ENCODE measurements around the gene SEMA3C.
"Not testable (repeated sequence)": the region's sequence is repeated elsewhere in the genome, so short reads cannot be mapped to it uniquely, and the experiment has no call there.

Gene SEMA3C

DNA sequence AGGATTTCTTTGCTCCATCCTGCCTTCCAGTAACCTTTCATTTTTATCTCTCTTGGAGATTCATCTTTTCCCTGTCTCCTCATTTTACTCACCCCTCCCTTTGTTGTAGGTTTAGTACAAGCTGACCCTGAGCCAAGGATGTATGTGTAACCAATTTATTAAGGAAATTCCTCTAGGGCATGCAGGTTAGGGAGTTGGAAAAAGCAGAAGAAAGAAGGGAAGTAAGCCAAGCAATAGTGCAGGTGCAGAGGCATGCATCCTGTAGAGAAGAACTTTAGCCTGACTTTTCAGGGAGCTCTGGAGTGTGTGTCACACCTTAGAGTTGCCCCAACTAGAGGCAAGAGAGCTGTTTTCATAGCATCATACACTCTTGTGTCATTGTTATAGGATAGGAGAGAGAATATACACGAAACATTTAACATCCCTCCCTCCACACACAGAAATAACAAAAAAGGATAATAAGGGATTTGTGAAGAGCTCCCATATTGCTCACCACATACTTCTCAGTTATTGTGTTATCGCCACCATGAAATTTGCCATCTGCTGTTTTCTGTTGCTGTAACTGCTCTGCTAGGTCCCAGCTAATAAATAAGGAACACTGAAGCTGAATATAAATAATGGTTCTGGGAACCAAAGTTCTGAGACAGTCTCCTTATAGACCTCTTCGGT, 21.8 kb upstream of the SEMA3C start:
- Mint-ChIP-seq H3K36me3 (ENCODE audit: low read depth) (no peaks in the 10 kb centered on the region), H3K27me3 (no peaks in the 10 kb centered on the region)

GRCh38 chr7:80937336-80937735, 18.5 kb upstream of the SEMA3C start:
- no peak overlapping the region for H3K4me3 Mint-ChIP-seq
- H3K9me3 Mint-ChIP-seq = no peaks in the 10 kb centered on the region
- no peak overlapping the region for H3K27ac Mint-ChIP-seq
- no peaks in the 10 kb centered on the region for H3K36me3 Mint-ChIP-seq (ENCODE audit: low read depth)
- H3K4me1 Mint-ChIP-seq (ENCODE audit: low read depth) = no peaks in the 10 kb centered on the region
- no peaks in the 10 kb centered on the region for H3K27me3 Mint-ChIP-seq

More for the DNA sequence above, 21.8 kb upstream of the SEMA3C start:
- Mint-ChIP-seq H3K4me3 (no peak overlapping the region), H3K27ac (no peak overlapping the region), H3K9me3 (no peaks in the 10 kb centered on the region), H3K4me1 (ENCODE audit: low read depth) (no peaks in the 10 kb centered on the region)

DNA sequence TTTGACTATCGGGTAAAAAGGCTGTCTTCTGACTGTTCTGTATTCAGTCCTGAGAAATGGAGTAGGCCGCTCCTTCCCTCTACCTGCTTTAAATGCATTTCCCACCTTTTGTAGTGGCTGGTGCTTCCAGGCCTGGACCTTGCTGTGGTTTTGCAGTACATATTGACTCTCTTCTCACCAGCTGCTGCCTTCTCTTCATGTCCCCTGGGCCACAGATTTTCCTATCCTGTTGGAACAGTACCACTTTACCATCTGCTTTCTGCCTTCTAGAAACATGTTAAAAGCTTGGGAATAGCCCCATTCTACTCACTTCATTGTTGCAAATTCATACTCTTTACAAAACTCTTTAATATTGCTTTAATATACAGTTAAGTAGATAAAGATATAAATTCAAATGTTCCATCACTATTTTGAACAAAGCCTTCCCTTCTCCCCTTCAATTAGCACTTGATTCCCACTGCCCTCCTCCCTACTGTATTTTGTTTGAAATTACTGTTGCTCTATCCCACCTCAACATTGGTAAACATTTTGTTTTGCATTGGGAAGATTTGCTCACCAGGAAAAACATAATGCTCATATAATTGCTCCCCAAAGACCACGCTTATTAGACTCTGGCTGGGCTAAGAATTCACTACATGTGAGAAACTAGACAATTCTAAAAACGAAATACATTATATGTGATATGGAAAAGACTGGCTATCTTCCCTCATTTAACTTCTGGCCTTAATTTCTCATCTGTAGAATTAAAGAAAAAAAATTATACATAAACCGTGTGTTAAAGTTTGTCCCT, 17.3 kb upstream of the SEMA3C start:
- Mint-ChIP-seq H3K4me1 (ENCODE audit: low read depth) (no peaks in the 10 kb centered on the region), H3K27me3 (no peaks in the 10 kb centered on the region), H3K9me3 (no peaks in the 10 kb centered on the region), H3K4me3 (no peak overlapping the region), H3K27ac (no peak overlapping the region), H3K36me3 (ENCODE audit: low read depth) (no peaks in the 10 kb centered on the region)

DNA sequence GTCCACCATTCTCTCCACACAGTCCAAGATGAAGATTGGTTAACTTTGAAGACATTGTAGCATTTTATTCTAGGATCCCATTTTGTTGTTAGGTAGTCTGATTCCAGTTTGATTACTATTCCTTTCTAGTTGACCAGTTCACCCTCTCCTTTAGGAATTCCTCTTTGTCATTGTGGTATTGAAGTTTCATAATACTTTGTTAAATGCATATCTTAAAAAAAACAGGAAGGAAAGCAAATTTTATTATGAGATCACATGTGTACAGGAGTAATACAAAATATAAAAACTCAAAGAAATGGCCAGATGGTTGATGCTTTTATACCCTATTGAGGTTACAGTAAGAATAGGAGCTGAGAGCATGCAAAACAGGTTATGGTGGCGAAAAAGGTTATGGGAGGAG, 15.5 kb upstream of the SEMA3C start:
- no peaks in the 10 kb centered on the region for H3K36me3 Mint-ChIP-seq (ENCODE audit: low read depth)
- H3K9me3 Mint-ChIP-seq = peaks cover 4% of the 10 kb centered on the region
- no peak overlapping the region for H3K4me3 Mint-ChIP-seq
- no peaks in the 10 kb centered on the region for H3K27me3 Mint-ChIP-seq
- H3K27ac Mint-ChIP-seq = no peak overlapping the region
- H3K4me1 Mint-ChIP-seq (ENCODE audit: low read depth) = no peaks in the 10 kb centered on the region

- H3K27ac Mint-ChIP-seq = no peak overlapping the region
- H3K9me3 Mint-ChIP-seq = peaks cover 4% of the 10 kb centered on the region
- no peaks in the 10 kb centered on the region for H3K4me1 Mint-ChIP-seq (ENCODE audit: low read depth)
- no peak overlapping the region for H3K4me3 Mint-ChIP-seq
- no peaks in the 10 kb centered on the region for H3K36me3 Mint-ChIP-seq (ENCODE audit: low read depth)
- no peaks in the 10 kb centered on the region for H3K27me3 Mint-ChIP-seq
These were observed 13.7 kb upstream of the SEMA3C start for GRCh38 chr7:80932536-80932935.

- Mint-ChIP-seq H3K36me3 (ENCODE audit: low read depth) (no peaks in the 10 kb centered on the region), H3K27ac (no peak overlapping the region), H3K9me3 (peaks cover 4% of the 10 kb centered on the region), H3K4me1 (ENCODE audit: low read depth) (no peaks in the 10 kb centered on the region), H3K27me3 (peaks cover 4% of the 10 kb centered on the region), H3K4me3 (no peak overlapping the region)
These were observed 10.8 kb upstream of the SEMA3C start for GRCh38 chr7:80929619-80930018.

GRCh38 chr7:80926955-80927354, 8.1 kb upstream of the SEMA3C start:
- not testable (repeated sequence) for H3K9me3 Mint-ChIP-seq; H3K27ac Mint-ChIP-seq; H3K4me3 Mint-ChIP-seq; H3K36me3 Mint-ChIP-seq (ENCODE audit: low read depth); H3K4me1 Mint-ChIP-seq (ENCODE audit: low read depth)
- H3K27me3 Mint-ChIP-seq = peaks cover 10% of the 10 kb centered on the region

- Mint-ChIP-seq H3K4me3 (no peak overlapping the region), H3K27me3 (peaks cover 34% of the 10 kb centered on the region), H3K4me1 (ENCODE audit: low read depth) (no peaks in the 10 kb centered on the region), H3K9me3 (no peaks in the 10 kb centered on the region), H3K36me3 (ENCODE audit: low read depth) (no peaks in the 10 kb centered on the region), H3K27ac (no peak overlapping the region)
These were observed 5.2 kb upstream of the SEMA3C start for GRCh38 chr7:80924090-80924489.

- Mint-ChIP-seq H3K4me3 (no peak overlapping the region), H3K27ac (no peak overlapping the region), H3K4me1 (ENCODE audit: low read depth) (peaks cover 5% of the 10 kb centered on the region), H3K27me3 (peaks cover 40% of the 10 kb centered on the region), H3K9me3 (no peaks in the 10 kb centered on the region), H3K36me3 (ENCODE audit: low read depth) (no peaks in the 10 kb centered on the region)
These were observed 4.4 kb upstream of the SEMA3C start for GRCh38 chr7:80923211-80923612.

GRCh38 chr7:80922253-80923049, 3.6 kb upstream of the SEMA3C start:
- H3K36me3 Mint-ChIP-seq (ENCODE audit: low read depth) = no peaks in the 10 kb centered on the region
- H3K27ac Mint-ChIP-seq = no peak overlapping the region
- peaks cover 6% of the 10 kb centered on the region for H3K4me1 Mint-ChIP-seq (ENCODE audit: low read depth)
- no peak overlapping the region for H3K4me3 Mint-ChIP-seq
- H3K27me3 Mint-ChIP-seq = peaks cover 47% of the 10 kb centered on the region
- no peaks in the 10 kb centered on the region for H3K9me3 Mint-ChIP-seq

GRCh38 chr7:80921130-80921529, 2.3 kb upstream of the SEMA3C start:
- peaks cover 57% of the 10 kb centered on the region for H3K27me3 Mint-ChIP-seq
- H3K27ac Mint-ChIP-seq = no peak overlapping the region
- H3K9me3 Mint-ChIP-seq = no peaks in the 10 kb centered on the region
- no peaks in the 10 kb centered on the region for H3K36me3 Mint-ChIP-seq (ENCODE audit: low read depth)
- H3K4me3 Mint-ChIP-seq = no peak overlapping the region
- H3K4me1 Mint-ChIP-seq (ENCODE audit: low read depth) = peaks cover 6% of the 10 kb centered on the region

DNA sequence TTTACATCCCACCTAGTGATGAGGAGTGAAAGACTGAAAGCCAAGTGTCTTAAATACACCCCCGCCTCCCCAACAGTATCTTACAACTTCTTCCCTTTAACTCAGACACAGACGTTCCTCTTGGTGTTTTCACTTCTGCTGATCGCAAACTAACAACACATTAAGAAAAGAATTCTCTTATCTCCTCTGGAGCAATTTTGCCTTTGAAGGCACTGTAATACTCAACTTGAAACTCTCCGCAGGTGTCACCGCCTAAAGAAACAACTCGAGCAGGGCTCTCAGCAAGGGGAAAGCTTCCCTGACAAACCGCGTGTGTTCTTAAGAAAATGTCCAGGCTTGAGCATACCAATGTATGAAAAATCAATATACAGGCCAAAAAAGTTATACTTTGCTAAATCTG, 452 bp downstream of the SEMA3C start:
- Mint-ChIP-seq H3K36me3 (ENCODE audit: low read depth) (no peaks in the 10 kb centered on the region), H3K27me3 (peaks cover 58% of the 10 kb centered on the region), H3K9me3 (no peaks in the 10 kb centered on the region), H3K27ac (no peak overlapping the region), H3K4me1 (ENCODE audit: low read depth) (peaks cover 6% of the 10 kb centered on the region), H3K4me3 (peak overlapping the region; percentile 49)

DNA sequence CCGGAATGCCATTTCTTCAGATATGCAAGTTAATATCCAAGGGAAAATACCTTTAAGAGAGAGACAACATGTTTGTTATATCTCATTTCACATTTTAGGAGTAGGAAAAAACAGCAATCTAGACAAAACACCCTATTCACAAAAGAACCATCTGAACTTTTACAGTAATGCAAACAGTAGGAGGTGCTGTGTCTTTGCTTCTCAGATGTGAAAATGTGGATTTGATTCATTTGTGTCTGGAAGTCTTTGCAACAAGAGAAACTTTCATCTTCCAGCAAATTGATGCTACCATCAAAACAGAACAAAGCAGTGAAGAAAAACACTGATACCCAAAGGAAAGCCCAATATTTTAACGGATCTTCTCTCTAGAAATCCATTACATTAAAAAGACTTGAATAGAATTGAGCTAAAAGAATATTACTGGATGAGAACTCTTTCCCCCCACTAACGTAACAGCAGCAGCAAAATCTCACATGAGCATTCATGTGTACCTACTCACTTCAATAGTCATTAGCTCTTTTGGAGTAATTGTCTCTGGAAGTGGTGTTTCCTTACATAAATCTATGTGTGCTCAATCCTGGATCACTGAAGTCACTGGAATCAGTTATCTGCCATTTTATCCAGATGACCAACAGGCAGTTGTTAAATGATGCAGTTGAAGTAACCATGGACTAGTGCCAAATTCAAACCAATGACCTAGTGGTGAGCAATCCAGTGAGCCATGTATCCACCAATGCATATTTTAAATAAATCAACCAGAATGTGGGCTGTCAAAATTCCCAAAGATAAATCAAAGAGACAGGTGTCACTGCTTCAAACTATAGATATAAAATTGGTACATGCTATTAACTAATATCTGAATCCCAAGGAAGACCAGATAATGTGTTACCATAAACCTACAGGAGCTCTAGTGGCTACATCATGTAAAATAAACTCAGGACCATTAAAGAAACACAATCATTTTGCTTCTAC, 1.8 kb downstream of the SEMA3C start:
- Mint-ChIP-seq H3K4me1 (ENCODE audit: low read depth) (peaks cover 6% of the 10 kb centered on the region), H3K27ac (no peak overlapping the region), H3K9me3 (no peaks in the 10 kb centered on the region), H3K4me3 (no peak overlapping the region), H3K36me3 (ENCODE audit: low read depth) (no peaks in the 10 kb centered on the region), H3K27me3 (peaks cover 52% of the 10 kb centered on the region)

DNA sequence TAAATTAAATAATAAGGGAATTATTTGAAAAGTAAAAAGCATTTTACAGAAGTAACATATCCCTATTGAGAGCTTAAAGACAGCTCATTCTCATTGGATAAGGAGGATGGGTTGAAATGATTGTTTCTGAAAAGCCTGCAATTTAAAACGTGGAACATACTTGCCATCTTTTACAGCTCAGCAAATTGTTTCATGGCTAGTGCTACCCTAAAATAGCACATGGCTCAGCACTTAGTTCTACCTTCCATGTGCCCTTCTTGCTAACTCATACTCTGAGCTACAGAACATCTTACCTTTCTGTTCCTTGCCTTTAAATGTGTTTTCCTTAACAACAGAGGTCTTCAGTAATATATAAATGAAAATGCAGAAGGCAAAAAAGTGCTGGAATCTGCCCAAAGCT, 8.6 kb downstream of the SEMA3C start:
- Mint-ChIP-seq H3K27ac (no peak overlapping the region), H3K4me1 (ENCODE audit: low read depth) (no peaks in the 10 kb centered on the region), H3K4me3 (no peak overlapping the region), H3K9me3 (no peaks in the 10 kb centered on the region), H3K27me3 (no peaks in the 10 kb centered on the region), H3K36me3 (ENCODE audit: low read depth) (no peaks in the 10 kb centered on the region)

All from stimulated activated naive CD8-positive, alpha-beta T cell treated with anti-CD3 and anti-CD28 coated beads, Interleukin-15, Interleukin-2, amounts not matched to agents 100 ng/mL and 50 ng/mL, for 24 hours (primary cell).